NCI-H2227 treated with DMSO at 0.1 percent for 48 hours (cell line): ENCODE data around the gene FAM222A.
A peak's percentile ranks its signal among the peaks of the same experiment; 100 is the strongest.
"Not testable (repeated sequence)": the region's sequence is repeated elsewhere in the genome, so short reads cannot be mapped to it uniquely, and the experiment has no call there.

Experiments used
- DNase-seq: peaks from one replicate; lab custom pipeline; 2025; lab: John Stamatoyannopoulos, UW

FAM222A gene

GRCh38 chr12:109693653-109694600, 19.7 kb upstream of the FAM222A start:
- DNase-seq = no peak

GRCh38 chr12:109694629-109695028, 19.0 kb upstream of the FAM222A start:
- not testable (repeated sequence) for DNase-seq

- no peak for DNase-seq
Measured at GRCh38 chr12:109695416-109695815, 18.2 kb upstream of the FAM222A start.

GRCh38 chr12:109695961-109696461, 17.6 kb upstream of the FAM222A start:
- DNase-seq = no peak

GRCh38 chr12:109696485-109697269, 16.9 kb upstream of the FAM222A start:
- no peak for DNase-seq

GRCh38 chr12:109697270-109697553, 16.4 kb upstream of the FAM222A start:
- DNase-seq = no peak

- DNase-seq = no peak
Measured at GRCh38 chr12:109697877-109698468, 15.7 kb upstream of the FAM222A start.

GRCh38 chr12:109698820-109699219, 14.8 kb upstream of the FAM222A start:
- DNase-seq = no peak

- no peak for DNase-seq
Measured at GRCh38 chr12:109701064-109701463, 12.6 kb upstream of the FAM222A start.

GRCh38 chr12:109702111-109702841, 11.3 kb upstream of the FAM222A start:
- DNase-seq = no peak

- no peak for DNase-seq
Measured at GRCh38 chr12:109703684-109704083, 9.9 kb upstream of the FAM222A start.

GRCh38 chr12:109704371-109705098, 9.1 kb upstream of the FAM222A start:
- no peak for DNase-seq

- DNase-seq = no peak
Measured at GRCh38 chr12:109705291-109705690, 8.3 kb upstream of the FAM222A start.

- DNase-seq = no peak
Measured at GRCh38 chr12:109706398-109706746, 7.3 kb upstream of the FAM222A start.

GRCh38 chr12:109706747-109707469, 6.7 kb upstream of the FAM222A start:
- DNase-seq = peak; percentile 51

GRCh38 chr12:109707470-109707821, 6.2 kb upstream of the FAM222A start:
- no peak for DNase-seq

- DNase-seq = no peak
Measured at GRCh38 chr12:109708939-109709338, 4.7 kb upstream of the FAM222A start.

- no peak for DNase-seq
Measured at GRCh38 chr12:109709401-109709991, 4.1 kb upstream of the FAM222A start.

GRCh38 chr12:109710205-109710746, 3.3 kb upstream of the FAM222A start:
- DNase-seq = no peak
